Nephron progenitor cell (in vitro differentiated cells): ENCODE data around the gene MAGI2.
"Not testable (repeated sequence)": the region's sequence is repeated elsewhere in the genome, so short reads cannot be mapped to it uniquely, and the experiment has no call there.

Source experiments
- DNase-seq: peaks from one replicate; pipeline ENCODE4 v3.0.0; 2021
- H3K27ac Mint-ChIP-seq: 2 replicates; pipeline ENCODE4 v1.8.0; 2021; ENCODE audit warnings: mild to moderate bottlenecking, moderate library complexity, mixed read lengths
- H3K27me3 Mint-ChIP-seq: 2 replicates; pipeline ENCODE4 v1.8.0; 2021; ENCODE audit warnings: mild to moderate bottlenecking, low read depth, mixed read lengths; ENCODE audit not compliant: poor library complexity
- H3K36me3 Mint-ChIP-seq: 2 replicates; pipeline ENCODE4 v1.8.0; 2021; ENCODE audit warnings: low read depth, mixed read lengths
- H3K4me1 Mint-ChIP-seq: 2 replicates; pipeline ENCODE4 v1.8.0; 2021; ENCODE audit warnings: mixed read lengths
- H3K4me3 Mint-ChIP-seq: 2 replicates; pipeline ENCODE4 v1.8.0; 2021; ENCODE audit warnings: mild to moderate bottlenecking, moderate library complexity, mixed read lengths
- H3K9me3 Mint-ChIP-seq: 2 replicates; pipeline ENCODE4 v1.8.0; 2021; ENCODE audit warnings: mild to moderate bottlenecking, moderate library complexity, mixed read lengths
- TF ChIP-seq, protein P1 (sequence below): fragments of 200-600 bp; sonication (generic); IDR thresholded peaks from 2 replicates; pipeline ENCODE4 v1.5.0; 2021; ENCODE audit warnings: antibody characterized with exemption

Gene MAGI2

DNA sequence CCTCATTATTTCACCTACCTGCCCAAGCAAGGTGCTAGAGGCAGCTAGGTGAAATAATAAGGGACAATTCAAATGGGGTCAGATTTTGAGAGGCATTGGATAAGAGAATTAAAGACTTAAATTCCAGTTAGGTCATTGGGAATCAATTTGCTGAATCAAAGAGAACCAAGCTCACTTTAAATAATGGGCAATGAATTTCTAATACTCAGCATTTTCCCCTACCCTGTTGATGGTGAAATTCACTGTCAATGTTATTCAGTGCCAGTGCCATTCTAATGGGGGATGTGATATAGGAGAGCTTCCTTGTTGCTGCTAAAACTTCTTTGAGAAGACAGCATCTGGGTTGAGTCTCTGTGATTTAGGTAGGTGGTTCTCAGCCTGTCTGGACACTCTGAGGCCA, 1145.6 kb downstream of the MAGI2 start:
- H3K27me3 Mint-ChIP-seq, result peaks cover 3% of the 10 kb centered on the region
- no peaks in the 10 kb centered on the region for H3K9me3 Mint-ChIP-seq
- no peak for DNase-seq
- no peaks in the 10 kb centered on the region for H3K36me3 Mint-ChIP-seq
- TF ChIP-seq, protein P1, sequence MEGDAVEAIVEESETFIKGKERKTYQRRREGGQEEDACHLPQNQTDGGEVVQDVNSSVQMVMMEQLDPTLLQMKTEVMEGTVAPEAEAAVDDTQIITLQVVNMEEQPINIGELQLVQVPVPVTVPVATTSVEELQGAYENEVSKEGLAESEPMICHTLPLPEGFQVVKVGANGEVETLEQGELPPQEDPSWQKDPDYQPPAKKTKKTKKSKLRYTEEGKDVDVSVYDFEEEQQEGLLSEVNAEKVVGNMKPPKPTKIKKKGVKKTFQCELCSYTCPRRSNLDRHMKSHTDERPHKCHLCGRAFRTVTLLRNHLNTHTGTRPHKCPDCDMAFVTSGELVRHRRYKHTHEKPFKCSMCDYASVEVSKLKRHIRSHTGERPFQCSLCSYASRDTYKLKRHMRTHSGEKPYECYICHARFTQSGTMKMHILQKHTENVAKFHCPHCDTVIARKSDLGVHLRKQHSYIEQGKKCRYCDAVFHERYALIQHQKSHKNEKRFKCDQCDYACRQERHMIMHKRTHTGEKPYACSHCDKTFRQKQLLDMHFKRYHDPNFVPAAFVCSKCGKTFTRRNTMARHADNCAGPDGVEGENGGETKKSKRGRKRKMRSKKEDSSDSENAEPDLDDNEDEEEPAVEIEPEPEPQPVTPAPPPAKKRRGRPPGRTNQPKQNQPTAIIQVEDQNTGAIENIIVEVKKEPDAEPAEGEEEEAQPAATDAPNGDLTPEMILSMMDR, result no peak
- no peaks in the 10 kb centered on the region for H3K4me1 Mint-ChIP-seq
- H3K27ac Mint-ChIP-seq, result no peak overlapping the region
- H3K4me3 Mint-ChIP-seq, result no peak overlapping the region

DNA sequence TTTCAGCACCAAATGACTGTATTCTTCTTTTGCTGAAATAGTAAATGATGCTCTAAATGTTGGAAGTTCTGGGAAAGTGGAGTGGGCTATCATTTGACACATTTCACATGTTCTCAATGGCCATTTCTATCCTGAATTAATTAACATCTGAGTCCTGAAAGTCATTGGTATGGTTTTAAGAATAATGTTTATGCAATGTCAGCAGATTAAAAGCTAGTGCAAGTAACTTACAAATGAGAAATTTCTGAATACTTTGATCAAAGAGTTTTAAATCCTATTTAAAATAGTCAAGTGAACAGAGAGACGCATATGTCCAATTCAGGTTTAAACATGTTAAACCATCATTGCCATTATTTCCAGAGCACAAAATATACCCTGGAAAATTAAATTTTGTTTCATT, 1146.8 kb downstream of the MAGI2 start:
- H3K27ac Mint-ChIP-seq, result no peak overlapping the region
- H3K4me1 Mint-ChIP-seq, result no peaks in the 10 kb centered on the region
- H3K4me3 Mint-ChIP-seq, result no peak overlapping the region
- H3K9me3 Mint-ChIP-seq, result no peaks in the 10 kb centered on the region
- no peaks in the 10 kb centered on the region for H3K36me3 Mint-ChIP-seq
- DNase-seq, result no peak
- TF ChIP-seq, protein P1, result no peak
- H3K27me3 Mint-ChIP-seq, result peaks cover 3% of the 10 kb centered on the region

DNA sequence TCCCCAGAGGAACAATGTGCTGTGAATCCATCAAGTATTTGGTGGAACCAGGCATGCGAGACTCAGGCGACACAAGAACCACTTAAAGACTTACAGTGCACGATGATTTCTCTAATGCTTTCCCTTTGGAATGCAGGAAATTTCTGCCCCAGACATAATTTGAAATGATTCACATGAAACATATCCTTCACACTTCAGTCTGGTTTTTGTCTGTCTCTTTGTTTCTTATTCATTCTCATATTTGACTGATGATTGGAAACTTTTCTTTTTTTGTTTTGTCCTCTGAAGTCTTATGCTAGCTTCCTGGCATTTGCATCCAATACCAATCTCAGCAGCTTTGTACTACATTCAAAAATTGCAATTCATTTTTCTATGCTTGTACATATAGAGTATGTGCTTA, 1152.1 kb downstream of the MAGI2 start:
- Mint-ChIP-seq H3K4me1 (peaks cover 6% of the 10 kb centered on the region), H3K4me3 (no peak overlapping the region), H3K27me3 (no peaks in the 10 kb centered on the region), H3K36me3 (no peaks in the 10 kb centered on the region), H3K9me3 (no peaks in the 10 kb centered on the region), H3K27ac (no peak overlapping the region)
- no peak for DNase-seq
- TF ChIP-seq, protein P1, result no peak

DNA sequence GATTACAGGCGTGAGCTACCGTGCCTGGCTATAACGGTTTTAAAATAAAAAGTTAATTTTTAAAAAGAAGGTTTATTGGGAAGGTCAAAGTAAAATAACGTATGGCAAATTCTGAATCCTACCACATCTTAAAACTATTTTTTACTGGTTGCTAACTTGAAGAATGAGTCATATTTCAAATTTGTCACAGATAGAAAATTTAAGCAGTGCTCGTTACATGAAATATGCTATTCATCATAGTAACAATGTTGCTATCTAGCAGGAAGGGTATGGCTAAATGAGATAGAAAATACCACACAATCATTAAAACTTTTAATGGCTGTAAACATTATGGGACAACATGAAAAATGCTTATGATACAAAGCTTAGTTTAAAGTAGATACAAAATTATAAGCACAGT, 1154.4 kb downstream of the MAGI2 start:
- TF ChIP-seq, protein P1, result no peak
- H3K27me3 Mint-ChIP-seq, result no peaks in the 10 kb centered on the region
- no peak overlapping the region for H3K27ac Mint-ChIP-seq

DNA sequence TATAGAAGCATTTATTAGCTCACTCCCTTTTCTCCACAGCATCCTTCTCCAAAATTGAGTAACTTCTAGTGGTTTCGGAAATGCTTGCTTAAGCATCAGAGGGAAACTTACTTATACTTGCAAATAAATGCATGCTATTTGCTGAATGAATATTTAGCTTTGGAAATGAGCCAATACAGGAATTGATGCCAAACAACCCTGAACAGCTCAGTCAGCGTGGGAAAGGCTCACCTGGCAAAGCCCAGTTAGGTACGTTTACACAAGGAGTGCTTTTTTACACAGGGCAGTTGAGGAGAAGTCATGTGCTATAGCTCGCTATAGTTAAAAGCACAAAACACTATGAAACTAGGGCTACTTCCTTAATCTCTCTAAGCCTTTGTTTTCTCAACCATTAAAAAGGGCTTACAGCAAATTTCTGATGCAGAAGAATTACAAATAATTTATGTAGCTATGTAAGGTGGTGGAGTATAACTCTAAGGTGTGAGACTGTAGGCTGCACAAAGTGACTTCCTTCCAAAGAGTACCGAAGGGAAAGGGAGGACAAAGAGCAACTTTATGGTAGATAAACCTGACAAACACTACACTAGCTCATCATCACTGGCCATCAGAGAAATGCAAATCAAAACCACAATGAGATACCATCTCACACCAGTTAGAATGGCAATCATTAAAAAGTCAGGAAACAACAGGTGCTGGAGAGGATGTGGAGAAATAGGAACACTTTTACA, 1156.7 kb downstream of the MAGI2 start:
- peaks cover 6% of the 10 kb centered on the region for H3K4me1 Mint-ChIP-seq
- H3K27me3 Mint-ChIP-seq, result no peaks in the 10 kb centered on the region
- no peaks in the 10 kb centered on the region for H3K9me3 Mint-ChIP-seq
- TF ChIP-seq, protein P1, result no peak
- no peak overlapping the region for H3K27ac Mint-ChIP-seq
- H3K4me3 Mint-ChIP-seq, result no peak overlapping the region
- H3K36me3 Mint-ChIP-seq, result no peaks in the 10 kb centered on the region
- no peak for DNase-seq

More for the DNA sequence above, 1154.4 kb downstream of the MAGI2 start:
- H3K4me1 Mint-ChIP-seq, result peaks cover 6% of the 10 kb centered on the region
- no peaks in the 10 kb centered on the region for H3K9me3 Mint-ChIP-seq
- DNase-seq, result no peak
- no peaks in the 10 kb centered on the region for H3K36me3 Mint-ChIP-seq
- no peak overlapping the region for H3K4me3 Mint-ChIP-seq

DNA sequence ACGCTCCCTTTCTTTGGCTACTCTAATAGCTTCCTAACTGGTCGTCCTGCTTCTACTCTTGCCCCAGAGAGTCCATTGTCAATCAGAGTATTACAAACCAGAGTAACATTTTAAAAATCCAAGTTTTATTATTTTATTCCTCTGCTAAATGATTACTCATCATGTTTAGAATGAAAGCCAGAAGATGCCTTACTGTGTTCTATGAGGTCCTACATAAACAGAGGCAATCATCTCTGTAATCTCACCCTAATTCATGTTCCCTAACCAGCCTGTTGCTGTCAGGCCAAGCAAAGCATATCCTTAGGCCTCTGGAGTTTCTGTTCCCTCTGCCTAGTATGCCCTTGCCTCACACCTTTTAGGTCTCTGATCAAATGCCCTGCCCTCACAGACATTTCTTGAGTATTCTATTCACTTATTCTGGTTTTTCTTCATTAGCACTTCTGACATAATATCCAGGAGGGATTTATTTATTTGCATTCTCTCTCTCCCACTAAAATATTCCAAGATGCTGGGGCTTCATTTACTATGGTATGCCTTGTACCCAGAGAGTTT, 1157.3 kb downstream of the MAGI2 start:
- Mint-ChIP-seq H3K36me3 (no peaks in the 10 kb centered on the region), H3K9me3 (no peaks in the 10 kb centered on the region), H3K4me1 (peaks cover 3% of the 10 kb centered on the region), H3K4me3 (no peak overlapping the region), H3K27me3 (no peaks in the 10 kb centered on the region), H3K27ac (no peak overlapping the region)
- DNase-seq, result no peak
- TF ChIP-seq, protein P1, result no peak

DNA sequence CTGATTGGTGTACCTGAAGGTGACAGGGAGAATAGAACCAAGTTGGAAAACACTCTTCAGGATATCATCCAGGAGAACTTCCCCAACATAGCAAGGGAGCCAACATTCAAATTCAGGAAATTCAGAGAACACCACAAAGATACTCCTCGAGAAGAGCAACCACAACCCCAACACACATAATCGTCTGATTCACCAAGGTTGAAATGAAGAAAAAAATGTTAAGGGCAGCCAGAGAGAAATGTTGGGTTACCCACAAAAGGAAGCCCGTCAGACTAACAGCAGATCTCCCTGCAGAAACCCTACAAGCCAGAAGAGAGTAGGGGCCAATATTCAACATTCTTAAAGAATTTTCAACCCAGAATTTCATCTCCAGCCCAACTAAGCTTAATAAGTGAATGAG, 1164.0 kb downstream of the MAGI2 start:
- not testable (repeated sequence) for H3K27ac Mint-ChIP-seq, H3K4me1 Mint-ChIP-seq, H3K4me3 Mint-ChIP-seq, H3K36me3 Mint-ChIP-seq, DNase-seq, H3K27me3 Mint-ChIP-seq, H3K9me3 Mint-ChIP-seq
